GM19099 (cell line): Measurements from ENCODE around the gene DPP10.

ENCODE experiments used
- POLR2A ChIP-seq: IDR thresholded peaks from 3 replicates; pipeline ENCODE4 v1.6.1; 2011; ENCODE audit warnings: low read depth; ENCODE audit not compliant: insufficient read length; ENCODE audit errors: extremely low read depth

The DPP10 gene

DNA sequence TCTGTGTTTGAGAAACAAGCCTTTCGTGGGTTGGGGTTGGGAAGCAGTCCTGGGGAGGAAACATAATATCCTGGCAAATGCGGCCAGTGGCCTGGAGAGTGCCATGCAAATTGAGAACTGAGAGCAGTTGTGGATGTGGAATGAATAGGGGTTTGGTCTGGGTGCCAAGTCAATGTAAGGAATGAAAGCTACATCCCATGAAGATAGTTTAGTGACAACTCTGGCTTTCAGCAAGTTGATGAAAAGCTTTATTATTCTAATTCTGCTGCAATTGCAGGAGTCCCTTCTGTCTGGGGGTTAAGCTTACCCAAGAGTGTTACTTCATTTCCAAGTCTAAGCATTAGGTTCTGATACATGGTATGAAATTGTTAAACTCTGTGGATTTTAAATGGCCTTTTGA is 771.6 kb downstream of the DPP10 start:
- no peak for TF ChIP-seq POLR2A

DNA sequence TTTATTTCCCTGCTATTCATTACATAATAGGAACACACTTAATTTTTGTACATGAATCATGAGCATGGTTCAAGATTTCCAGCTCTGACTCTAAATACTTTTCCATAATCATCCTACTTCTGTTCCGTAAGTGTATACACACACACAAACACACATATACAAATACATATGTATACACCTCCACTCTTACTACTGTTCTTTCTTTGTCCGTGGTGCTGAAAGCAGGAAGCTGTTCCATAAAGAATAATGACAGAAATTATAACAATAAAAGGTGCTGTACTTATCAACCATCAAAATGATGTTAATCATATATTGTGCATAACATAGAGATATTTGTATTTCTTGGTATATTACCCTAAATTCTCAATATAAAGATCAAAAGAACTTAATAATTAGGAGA is 776.9 kb downstream of the DPP10 start:
- no peak for TF ChIP-seq POLR2A

- no peak for TF ChIP-seq POLR2A
Measured at GRCh38 chr2:115234186-115234585, 791.7 kb downstream of the DPP10 start.

- no peak for TF ChIP-seq POLR2A
Measured at GRCh38 chr2:115234737-115235136, 792.3 kb downstream of the DPP10 start.

- TF ChIP-seq POLR2A: no peak
Measured at GRCh38 chr2:115248066-115248465, 805.6 kb downstream of the DPP10 start.

DNA sequence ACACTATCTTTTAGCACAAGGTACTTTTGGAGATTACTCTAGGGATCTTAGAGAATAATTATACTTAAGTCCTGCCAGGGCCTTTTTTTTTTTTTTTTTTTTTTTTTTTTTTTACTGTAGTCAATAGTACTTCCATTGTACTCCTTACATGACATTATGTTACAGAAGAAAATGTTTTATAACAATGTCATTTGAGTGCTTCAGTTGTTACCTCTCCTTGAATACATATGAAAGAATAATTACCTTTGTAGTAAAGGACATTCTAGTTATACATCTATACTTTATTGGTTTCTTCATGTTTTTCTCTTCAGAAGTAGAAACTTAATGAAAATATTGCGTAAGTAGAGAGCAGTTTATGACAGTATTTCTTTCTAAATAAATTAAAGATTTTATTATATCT is 834.9 kb downstream of the DPP10 start:
- no peak for TF ChIP-seq POLR2A

GRCh38 chr2:115285416-115285815 is 843.0 kb downstream of the DPP10 start:
- TF ChIP-seq POLR2A: no peak

DNA sequence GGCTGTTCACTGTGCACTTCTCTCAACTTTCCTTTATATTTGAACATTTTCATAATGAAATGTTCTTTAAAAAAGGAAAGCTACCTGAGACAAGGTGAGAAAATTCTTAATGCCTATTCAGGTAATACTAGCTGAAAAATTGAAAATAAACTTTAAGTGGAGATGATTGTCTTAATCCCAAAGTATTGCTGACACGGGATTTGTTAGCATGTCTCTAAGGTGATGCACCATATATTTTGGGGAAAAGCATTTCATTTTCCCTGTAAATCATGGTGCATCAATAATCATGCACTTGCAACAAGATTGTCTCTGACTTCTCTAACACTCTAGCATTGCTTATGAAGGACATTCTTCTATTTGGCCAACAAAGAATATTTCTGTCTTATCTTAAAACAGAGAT is 848.0 kb downstream of the DPP10 start:
- TF ChIP-seq POLR2A: no peak

- no peak for TF ChIP-seq POLR2A
Measured at GRCh38 chr2:115292742-115293141, 850.3 kb downstream of the DPP10 start.

DNA sequence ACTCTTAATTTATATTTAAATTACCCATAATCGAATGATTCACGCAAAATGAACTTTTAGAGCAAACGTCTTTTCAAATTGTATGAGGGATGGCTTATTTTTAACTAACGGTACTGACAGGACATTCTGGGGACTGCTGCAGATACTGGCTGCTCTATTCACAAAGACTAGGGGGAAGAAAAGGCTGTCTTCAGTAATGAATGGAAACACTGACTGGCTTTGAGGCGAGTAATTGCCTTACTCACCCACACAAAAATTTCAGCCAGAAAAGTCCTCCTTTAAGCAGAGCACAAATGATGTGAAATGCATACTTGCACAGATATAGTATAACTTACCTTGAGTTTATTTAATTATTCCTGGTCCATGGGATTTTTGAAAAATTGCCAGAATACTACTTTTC is 852.6 kb downstream of the DPP10 start:
- TF ChIP-seq POLR2A: no peak

DNA sequence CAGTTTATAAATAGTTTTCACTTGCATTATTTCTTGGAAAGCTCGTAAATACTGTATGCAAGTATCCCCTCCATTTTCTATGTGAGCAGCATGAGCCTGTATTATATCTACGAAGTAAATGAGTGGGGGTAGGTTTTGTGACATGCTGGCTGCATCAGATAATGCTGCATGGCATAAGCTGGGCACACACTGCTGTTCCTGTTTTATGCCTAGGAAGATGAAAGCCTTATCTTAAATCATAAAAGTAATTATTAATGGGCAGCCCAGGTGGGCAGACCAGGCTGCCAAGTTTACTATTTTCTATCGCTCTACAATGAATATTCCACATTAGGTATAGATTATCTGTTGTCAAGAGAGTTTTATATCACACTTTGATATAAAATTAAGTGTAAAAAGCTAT is 854.6 kb downstream of the DPP10 start:
- no peak for TF ChIP-seq POLR2A

DNA sequence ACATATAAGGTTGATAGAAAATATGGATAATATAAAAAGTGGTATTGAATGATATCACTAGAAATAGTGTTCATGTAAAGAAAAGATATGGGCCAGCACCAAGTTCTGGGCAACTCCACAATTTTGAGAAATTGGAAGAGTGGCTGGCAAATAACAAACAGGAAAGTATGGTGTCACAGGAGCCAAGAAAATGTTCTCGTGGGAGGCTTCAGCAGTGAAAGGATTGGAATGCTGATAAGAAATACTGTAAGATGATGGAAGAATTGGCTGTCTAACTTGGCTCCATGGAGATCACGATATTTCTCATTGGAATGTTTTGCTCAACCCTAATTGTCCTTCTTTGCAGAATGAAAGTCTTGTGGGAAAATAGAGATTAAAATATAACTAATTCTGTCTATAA is 856.8 kb downstream of the DPP10 start:
- no peak for TF ChIP-seq POLR2A

DNA sequence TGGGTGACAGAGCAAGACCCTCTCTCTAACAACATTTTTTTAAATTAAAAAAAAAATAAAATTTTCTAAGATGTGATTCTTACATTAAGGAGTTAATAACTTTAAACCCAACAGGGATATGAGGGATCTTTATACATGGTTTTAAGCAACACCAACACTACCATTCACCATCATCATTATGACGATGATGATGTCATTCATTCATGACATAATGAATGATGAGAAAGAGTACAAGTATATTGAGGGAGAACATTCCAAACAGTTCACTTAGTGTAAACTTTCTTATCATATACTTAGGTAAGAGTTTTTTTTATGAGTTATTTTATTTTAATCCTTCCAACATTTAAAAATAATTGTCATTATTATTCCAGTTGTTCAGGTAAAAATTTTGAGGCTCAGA is 863.3 kb downstream of the DPP10 start:
- no peak for TF ChIP-seq POLR2A

- TF ChIP-seq POLR2A: no peak
Measured at GRCh38 chr2:115314119-115314518, 871.7 kb downstream of the DPP10 start.

DNA sequence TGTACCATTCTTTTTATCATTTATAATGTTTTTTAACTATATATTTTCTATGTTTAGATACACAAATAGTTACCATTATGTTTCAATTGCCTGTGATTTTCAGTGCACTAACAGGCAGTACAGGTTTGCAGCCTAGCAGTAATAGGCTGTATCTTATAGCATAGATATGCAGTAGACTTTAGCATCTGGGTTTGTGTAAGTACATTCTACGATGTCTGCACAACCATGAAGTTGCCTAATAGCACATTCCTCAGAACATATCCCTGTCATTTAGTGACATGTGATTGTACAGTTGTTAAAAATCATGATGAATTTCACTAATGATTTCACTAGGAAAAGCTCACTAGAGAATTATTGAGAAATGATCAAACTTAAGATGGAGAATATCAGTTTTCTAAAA is 884.6 kb downstream of the DPP10 start:
- no peak for TF ChIP-seq POLR2A

- TF ChIP-seq POLR2A: no peak
Measured at GRCh38 chr2:115359550-115359949, 917.1 kb downstream of the DPP10 start.

DNA sequence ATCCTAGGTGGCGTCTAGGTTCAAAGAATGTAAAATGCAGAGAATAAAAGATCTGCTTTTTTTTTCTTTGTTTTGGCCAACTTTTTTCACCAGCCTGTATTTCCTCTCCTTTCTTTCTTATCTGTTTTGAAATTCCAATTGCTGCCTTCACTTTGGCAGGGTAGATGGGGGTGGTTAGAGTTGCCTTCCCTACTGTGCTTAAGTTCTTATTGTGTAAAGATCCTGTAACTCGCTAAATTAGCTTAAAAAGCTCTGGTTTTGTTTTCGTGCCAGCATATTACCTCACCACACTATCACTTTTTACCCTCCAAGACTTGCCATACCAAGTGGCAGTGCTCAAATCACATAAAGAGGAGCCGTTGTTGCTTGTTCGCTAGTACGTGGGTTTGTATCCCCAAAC is 921.7 kb downstream of the DPP10 start:
- no peak for TF ChIP-seq POLR2A

GRCh38 chr2:115369400-115369799 is 927.0 kb downstream of the DPP10 start:
- TF ChIP-seq POLR2A: no peak

DNA sequence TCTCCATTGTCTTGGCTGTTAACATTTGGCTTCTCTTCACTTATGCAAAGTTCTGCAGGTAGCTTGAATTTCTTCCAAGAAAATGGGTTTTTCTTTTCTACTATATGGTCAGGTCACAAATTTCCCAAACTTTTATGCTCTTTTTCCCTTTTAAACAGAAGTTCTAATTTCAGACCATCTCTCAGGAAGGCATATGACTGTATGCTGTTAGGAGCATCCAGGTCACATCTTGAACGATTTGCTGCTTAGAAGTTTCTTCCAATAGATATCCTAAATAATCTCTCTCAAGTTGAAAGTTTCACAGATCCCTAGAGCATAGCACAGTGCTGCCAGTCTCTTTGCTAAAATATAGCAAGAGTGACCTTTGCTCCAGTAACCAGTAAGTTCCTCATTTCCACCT is 932.5 kb downstream of the DPP10 start:
- TF ChIP-seq POLR2A: no peak

- no peak for TF ChIP-seq POLR2A
Measured at GRCh38 chr2:115384399-115384798, 942.0 kb downstream of the DPP10 start.
